Peyer's patch (tissue), 4 donors: Measurements from ENCODE around the gene MUC2. TPM values are rescaled to one million over a fixed set of nuclear protein-coding genes. Genes with fewer than 3 reads are reported as not detected.
A peak's percentile ranks its signal among the peaks of the same experiment; 100 is the strongest.

Experiments
- DNase-seq, 3 donors: peaks; one replicate each; pipeline ENCODE4 v3.0.0-alpha.2; 2017 to 2019
- H3K27ac ChIP-seq, 4 donors: fragments of 200-600 bp; sonication (generic); one replicate each; pipeline ENCODE4 v1.5.1; 2016 to 2019
- H3K27me3 ChIP-seq, 2 donors: fragments of 200-600 bp; sonication (generic); one replicate each; pipeline ENCODE4 v1.5.1; 2019
- H3K36me3 ChIP-seq, 3 donors: fragments of 200-600 bp; sonication (generic); one replicate each; pipeline ENCODE4 v1.5.1; 2016 to 2019
- H3K4me1 ChIP-seq, 4 donors: fragments of 200-600 bp; sonication (generic); one replicate each; pipeline ENCODE4 v1.5.1; 2016 to 2019
- H3K4me3 ChIP-seq, 4 donors: fragments of 200-600 bp; sonication (generic); 1 replicate in 3 of 4; 2 replicates in 1 of 4; pipeline ENCODE4 v1.5.1; 2016 to 2019; ENCODE audit warnings: mild to moderate bottlenecking in 1 of 4
- H3K9me3 ChIP-seq, 4 donors: fragments of 200-600 bp; sonication (generic); one replicate each; pipeline ENCODE4 v1.5.1; 2016 to 2019; ENCODE audit warnings: mild to moderate bottlenecking in 1 of 4
- CTCF ChIP-seq, 6 experiments: fragments of 450-650 bp in 4 of 6; fragments of 200-600 bp in 2 of 6; sonication (generic) in 1 of 6; IDR thresholded peaks; one replicate each; pipeline ENCODE4 v1.5.1; 2017 to 2019; ENCODE audit warnings: antibody characterized with exemption in 6 of 6, mild to moderate bottlenecking in 3 of 6, moderate library complexity in 1 of 6
- POLR2A ChIP-seq, 2 donors: fragments of 450-650 bp; IDR thresholded peaks; one replicate each; pipeline ENCODE4 v1.5.1; 2017; ENCODE audit warnings: antibody characterized with exemption in 2 of 2, mild to moderate bottlenecking in 2 of 2, moderate library complexity in 2 of 2
- total RNA-seq, 4 donors: library from RNA; depleted of rRNA; stranded (reverse); fragments of >200 nt; gene quantifications; one replicate each; pipeline ENCODE4 v1.1.0, GENCODE V29; 2016

Gene MUC2
- total RNA-seq, 4 donors from 2014 or later: 817 to 1,165 (median 1,010) TPM

DNA sequence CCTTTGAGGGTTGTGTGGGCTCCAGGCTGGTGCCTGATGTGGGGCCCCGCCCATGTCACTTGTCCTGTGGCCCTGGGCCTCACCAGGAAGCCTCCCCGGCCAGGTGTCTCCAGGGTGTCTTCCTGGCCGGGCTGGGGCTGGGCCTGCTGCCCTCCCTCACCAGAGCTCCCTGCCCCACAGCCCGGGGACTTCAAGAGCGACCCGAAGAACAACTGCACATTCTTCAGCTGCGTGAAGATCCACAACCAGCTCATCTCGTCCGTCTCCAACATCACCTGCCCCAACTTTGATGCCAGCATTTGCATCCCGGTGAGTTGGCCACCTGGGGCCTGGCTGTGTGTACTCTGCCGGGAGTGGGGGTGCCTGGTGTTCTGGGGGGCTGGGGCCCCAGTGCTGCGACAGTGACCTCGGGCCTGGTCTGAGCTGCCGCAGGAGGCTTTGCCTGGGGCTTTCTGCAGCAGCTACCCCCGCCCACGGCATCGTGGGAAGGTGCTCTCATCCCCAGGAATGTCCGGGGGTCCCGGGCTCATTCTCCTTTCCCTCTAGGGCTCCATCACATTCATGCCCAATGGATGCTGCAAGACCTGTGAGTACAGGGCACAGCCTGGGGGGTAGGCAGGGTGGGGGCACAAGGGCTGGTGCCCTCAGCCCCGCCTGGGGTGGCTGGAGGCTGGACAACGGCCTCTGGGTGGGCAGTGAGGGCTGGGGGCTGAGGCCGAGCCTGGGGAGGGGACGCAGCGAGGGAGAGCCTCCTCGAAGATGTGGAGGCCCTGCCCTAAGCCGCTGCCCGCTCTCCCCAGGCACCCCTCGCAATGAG lies 34.6 kb downstream of the MUC2 start:
- TF ChIP-seq CTCF (IDR thresholded peaks at IDR 0.05) (no peak), POLR2A (IDR thresholded peaks at IDR 0.05) (no peak)
- no peak for DNase-seq

GRCh38 chr11:1109918-1110705 lies 35.4 kb downstream of the MUC2 start:
- DNase-seq: peak in 1 of 3 donors; percentile 48
- no peaks in the 10 kb centered on the region for H3K9me3 ChIP-seq
- no peaks in the 10 kb centered on the region for H3K4me1 ChIP-seq
- H3K4me3 ChIP-seq: no peak overlapping the region
- no peak for TF ChIP-seq CTCF (IDR thresholded peaks at IDR 0.05)
- no peak overlapping the region for H3K27ac ChIP-seq
- H3K27me3 ChIP-seq: no peaks in the 10 kb centered on the region
- no peaks in the 10 kb centered on the region for H3K36me3 ChIP-seq

More for the DNA sequence above, 34.6 kb downstream of the MUC2 start:
- no peaks in the 10 kb centered on the region for H3K4me1 ChIP-seq
- no peaks in the 10 kb centered on the region for H3K27me3 ChIP-seq
- no peaks in the 10 kb centered on the region for H3K9me3 ChIP-seq
- H3K27ac ChIP-seq: no peak overlapping the region
- H3K36me3 ChIP-seq: no peaks in the 10 kb centered on the region
- no peak overlapping the region for H3K4me3 ChIP-seq

- no peak overlapping the region for H3K27ac ChIP-seq
- no peaks in the 10 kb centered on the region for H3K4me1 ChIP-seq
- H3K9me3 ChIP-seq: no peaks in the 10 kb centered on the region
- H3K4me3 ChIP-seq: no peak overlapping the region
- no peaks in the 10 kb centered on the region for H3K36me3 ChIP-seq
- TF ChIP-seq CTCF (IDR thresholded peaks at IDR 0.05): no peak
- no peak for TF ChIP-seq POLR2A (IDR thresholded peaks at IDR 0.05)
- H3K27me3 ChIP-seq: no peaks in the 10 kb centered on the region
- peak in 1 of 3 donors; percentile 61 for DNase-seq
These were observed 37.0 kb downstream of the MUC2 start for GRCh38 chr11:1111545-1112212.

GRCh38 chr11:1112351-1113191 lies 37.9 kb downstream of the MUC2 start:
- Histone ChIP-seq H3K4me1 (no peaks in the 10 kb centered on the region), H3K27me3 (no peaks in the 10 kb centered on the region), H3K36me3 (no peaks in the 10 kb centered on the region), H3K4me3 (no peak overlapping the region), H3K9me3 (no peaks in the 10 kb centered on the region), H3K27ac (no peak overlapping the region)
- DNase-seq: peak in 1 of 3 donors; percentile 70
- TF ChIP-seq CTCF (IDR thresholded peaks at IDR 0.05) (no peak), POLR2A (IDR thresholded peaks at IDR 0.05) (no peak)
